ENCODE measurements around the gene CAPNS1. TPM values are rescaled to one million over a fixed set of nuclear protein-coding genes. Genes with fewer than 3 reads are reported as not detected.

Gene CAPNS1
- total and polyA plus RNA-seq, 2 of the 13 experiments (the other 11 are each of a cell fraction or from before 2014, with no cell fraction given) = 322 to 526 TPM

- TF ChIP-seq ZNF564 (CRISPR knock-in tag; IDR thresholded peaks at IDR 0.05) (no peak), ZNF609 (CRISPR knock-in tag; IDR thresholded peaks at IDR 0.05; ENCODE audit: borderline replicate concordance) (no peak), ZNF703 (CRISPR knock-in tag; IDR thresholded peaks at IDR 0.05; ENCODE audit: borderline replicate concordance) (no peak), RFXAP (CRISPR knock-in tag; IDR thresholded peaks at IDR 0.05; ENCODE audit: borderline replicate concordance) (no peak), ZNF615 (CRISPR knock-in tag; IDR thresholded peaks at IDR 0.05; ENCODE audit: borderline replicate concordance) (no peak), ZNF44 (CRISPR knock-in tag; IDR thresholded peaks at IDR 0.05) (no peak)
Observed at GRCh38 chr19:36169084-36169760, 29.4 kb downstream of the CAPNS1 start (continued).

- no peak for ATAC-seq
- Histone ChIP-seq H3K9ac (ENCODE audit: insufficient read depth, low read depth, low read length) (no peak overlapping the region), H4K20me1 (ENCODE audit: insufficient read depth, low read length) (no peaks in the 10 kb centered on the region), H3K79me2 (ENCODE audit: insufficient read depth, low read length) (no peaks in the 10 kb centered on the region), H3K4me1 (ENCODE audit: insufficient read depth, low read length) (0 out of 2 replicates have a peak, but pooled peaks cover 10% of the 10 kb centered on the region), H3K27me3 (ENCODE audit: control insufficient read depth in 1 of 2, insufficient read depth in 2 of 2, low read length in 2 of 2) (no peaks in the 10 kb centered on the region; a peak in 1 of 5 replicates), H3K9me3 (ENCODE audit: low read length) (no peaks in the 10 kb centered on the region), H3K4me2 (ENCODE audit: low read depth, low read length) (no peak overlapping the region), H3K4me3 (replicated peaks in 1 of 3; ENCODE audit: insufficient read depth in 1 of 3, low read depth in 2 of 3, low read length in 3 of 3) (no peak overlapping the region), H2AFZ (ENCODE audit: low read length) (no peak overlapping the region), H3K36me3 (replicated peaks in 1 of 2; ENCODE audit: control insufficient read depth in 1 of 2, insufficient read depth in 2 of 2, low read length in 2 of 2) (no peaks in the 10 kb centered on the region), H3K27ac (ENCODE audit: extremely low read length, insufficient read depth, low read length) (no peak overlapping the region)
- DNase-seq (ENCODE audit: low spot score) = no peak
- 60% methylated on average over 5 of the region's 5 CpGs for WGBS (ENCODE audit: low lambda C conversion rate)
- intact Hi-C loops (cut with micrococcal nuclease; ENCODE audit: unreplicated experiment) = no loop called here
- no TSS peak for BruUV-seq (replicated peaks)
- TF ChIP-seq DR1 (CRISPR knock-in tag; IDR thresholded peaks at IDR 0.05) (no peak), ZNF441 (CRISPR knock-in tag; IDR thresholded peaks at IDR 0.05; ENCODE audit: borderline replicate concordance) (no peak), ELF1 (CRISPR knock-in tag; IDR thresholded peaks at IDR 0.05) (no peak), ZNF121 (CRISPR knock-in tag; IDR thresholded peaks at IDR 0.05) (no peak), ZNF354B (CRISPR knock-in tag; IDR thresholded peaks at IDR 0.05) (no peak), GTF2F1 (IDR thresholded peaks at IDR 0.05; ENCODE audit: low read length) (no peak), DBP (CRISPR knock-in tag; IDR thresholded peaks at IDR 0.05; ENCODE audit: not compliant biosample characterization) (no peak), NR2C2 (CRISPR knock-in tag; IDR thresholded peaks at IDR 0.05; ENCODE audit: borderline replicate concordance) (no peak), TRIM24 (CRISPR knock-in tag; IDR thresholded peaks at IDR 0.05) (no peak), ZNF256 (CRISPR knock-in tag; conservative IDR thresholded peaks at IDR 0.05) (no peak), CSRNP2 (CRISPR knock-in tag; conservative IDR thresholded peaks at IDR 0.05; ENCODE audit: low read depth) (no peak)
- ChIA-PET POLR2A (no interaction called here), CTCF (ENCODE audit: low intra/inter-chr PET ratio, low total read pairs) (interaction anchor here (1.2 kb wide), 1 partner anchor 45 kb away, joined by 3 read pairs; no protein-coding TSS in a partner anchor)
- in situ Hi-C loops (cut with HindIII; ENCODE audit: extremely low pct_ligation_motif_present, low pct_unique_long_range_greater_than_20kb) = loop anchor here (5.0 kb wide), 1 partner anchor 46 kb away; no protein-coding TSS in a partner anchor
- no peak for FAIRE-seq
Observed at GRCh38 chr19:36172852-36173251, 33.0 kb downstream of the CAPNS1 start.

All from HepG2 (cell line).